Measurements from ENCODE around the gene LHB. TPM values are rescaled to one million over a fixed set of nuclear protein-coding genes. Genes with fewer than 3 reads are reported as not detected.

LHB gene
- polyA plus RNA-seq, 1 donor (not counting 4 experiments of a cell fraction or from before 2014, with no cell fraction given), result not detected

- no peak for DNase-seq (ENCODE audit: low read depth, low spot score)
- H3K9me3 ChIP-seq (ENCODE audit: control insufficient read depth, low read depth, low read length), result no peaks in the 10 kb centered on the region
- H3K9me1 ChIP-seq (ENCODE audit: control insufficient read depth, extremely low read depth, insufficient read depth, low read length), result no peaks in the 10 kb centered on the region
- no peak overlapping the region for H3K9ac ChIP-seq (ENCODE audit: control insufficient read depth, extremely low read depth, insufficient read depth, low read length)
- no peaks in the 10 kb centered on the region for H3K27me3 ChIP-seq (ENCODE audit: control insufficient read depth, extremely low read depth, insufficient read depth, low read length)
- no peak overlapping the region for H2AFZ ChIP-seq (ENCODE audit: control insufficient read depth, low read length)
- peaks cover 4% of the 10 kb centered on the region for H3K4me1 ChIP-seq (ENCODE audit: control insufficient read depth, extremely low read depth, insufficient read depth, low read length)
- no peak for FAIRE-seq
- no peak overlapping the region for H3K4me3 ChIP-seq (ENCODE audit: control insufficient read depth in 2 of 3, extremely low read depth in 1 of 3, insufficient read depth in 2 of 3, low read depth in 1 of 3, low read length in 3 of 3)
- no peak overlapping the region for H3K4me2 ChIP-seq (ENCODE audit: control insufficient read depth, extremely low read depth, insufficient read depth, low read depth, low read length)
- dilution Hi-C loops (cut with MboI; ENCODE audit: extremely low pct_ligation_motif_present, low sequenced_read_pairs), result no loop called here
- TF ChIP-seq CTCF (optimal IDR thresholded peaks at IDR 0.05 in 1 of 3, IDR thresholded peaks at IDR 0.05 in 1 of 3, conservative IDR thresholded peaks at IDR 0.05 in 1 of 3; ENCODE audit: extremely low read depth in 1 of 3, insufficient read depth in 2 of 3, low read length in 3 of 3) (no peak), EZH2 (IDR thresholded peaks at IDR 0.05; ENCODE audit: low read length) (no peak)
- H3K79me2 ChIP-seq (ENCODE audit: control insufficient read depth, insufficient read depth, low read length), result peaks cover 32% of the 10 kb centered on the region
- H4K20me1 ChIP-seq (ENCODE audit: control insufficient read depth, extremely low read depth, insufficient read depth, low read length), result no peaks in the 10 kb centered on the region
- peaks cover 49% of the 10 kb centered on the region in 2 experiments for H3K36me3 ChIP-seq (ENCODE audit: control insufficient read depth in 2 of 2, extremely low read depth in 1 of 2, insufficient read depth in 2 of 2, low read length in 2 of 2)
- no peak overlapping the region for H3K27ac ChIP-seq (ENCODE audit: control insufficient read depth, insufficient read depth, low read length)
Observed at GRCh38 chr19:48987323-48987722, 29.6 kb downstream of the LHB start.

- H3K4me3 ChIP-seq (ENCODE audit: control insufficient read depth in 2 of 3, extremely low read depth in 1 of 3, insufficient read depth in 2 of 3, low read depth in 1 of 3, low read length in 3 of 3), result no peak overlapping the region
- H3K9me1 ChIP-seq (ENCODE audit: control insufficient read depth, extremely low read depth, insufficient read depth, low read length), result no peaks in the 10 kb centered on the region
- no peaks in the 10 kb centered on the region for H4K20me1 ChIP-seq (ENCODE audit: control insufficient read depth, extremely low read depth, insufficient read depth, low read length)
- peaks cover 20% of the 10 kb centered on the region for H3K79me2 ChIP-seq (ENCODE audit: control insufficient read depth, insufficient read depth, low read length)
- no peak for DNase-seq (ENCODE audit: low read depth, low spot score)
- H3K9me3 ChIP-seq (ENCODE audit: control insufficient read depth, low read depth, low read length), result no peaks in the 10 kb centered on the region
- no peak overlapping the region for H3K4me2 ChIP-seq (ENCODE audit: control insufficient read depth, extremely low read depth, insufficient read depth, low read depth, low read length)
- no peaks in the 10 kb centered on the region for H3K4me1 ChIP-seq (ENCODE audit: control insufficient read depth, extremely low read depth, insufficient read depth, low read length)
- H3K9ac ChIP-seq (ENCODE audit: control insufficient read depth, extremely low read depth, insufficient read depth, low read length), result no peak overlapping the region
- H3K27ac ChIP-seq (ENCODE audit: control insufficient read depth, insufficient read depth, low read length), result no peak overlapping the region
- no peak for FAIRE-seq
- no peak for TF ChIP-seq EZH2 (IDR thresholded peaks at IDR 0.05; ENCODE audit: low read length)
- TF ChIP-seq CTCF (optimal IDR thresholded peaks at IDR 0.05 in 1 of 3, IDR thresholded peaks at IDR 0.05 in 1 of 3, conservative IDR thresholded peaks at IDR 0.05 in 1 of 3; ENCODE audit: extremely low read depth in 1 of 3, insufficient read depth in 2 of 3, low read length in 3 of 3), result no peak
- H3K36me3 ChIP-seq (ENCODE audit: control insufficient read depth in 2 of 2, extremely low read depth in 1 of 2, insufficient read depth in 2 of 2, low read length in 2 of 2), result peaks cover 56 to 58% of the 10 kb centered on the region in 2 experiments
- dilution Hi-C loops (cut with MboI; ENCODE audit: extremely low pct_ligation_motif_present, low sequenced_read_pairs), result no loop called here
- H3K27me3 ChIP-seq (ENCODE audit: control insufficient read depth, extremely low read depth, insufficient read depth, low read length), result no peaks in the 10 kb centered on the region
- no peak overlapping the region for H2AFZ ChIP-seq (ENCODE audit: control insufficient read depth, low read length)
Observed at GRCh38 chr19:48986211-48986610, 30.7 kb downstream of the LHB start.

All from keratinocyte (primary cell).